GM12872 (cell line): Measurements from ENCODE around the gene GPRC5D.

Experiments
- TF ChIP-seq, protein P1 (sequence below): IDR thresholded peaks from 3 replicates; pipeline ENCODE4 v1.5.1; 2011; ENCODE audit warnings: low read depth, mild to moderate bottlenecking, low read length, moderate library complexity; ENCODE audit not compliant: insufficient read depth

Gene GPRC5D

DNA sequence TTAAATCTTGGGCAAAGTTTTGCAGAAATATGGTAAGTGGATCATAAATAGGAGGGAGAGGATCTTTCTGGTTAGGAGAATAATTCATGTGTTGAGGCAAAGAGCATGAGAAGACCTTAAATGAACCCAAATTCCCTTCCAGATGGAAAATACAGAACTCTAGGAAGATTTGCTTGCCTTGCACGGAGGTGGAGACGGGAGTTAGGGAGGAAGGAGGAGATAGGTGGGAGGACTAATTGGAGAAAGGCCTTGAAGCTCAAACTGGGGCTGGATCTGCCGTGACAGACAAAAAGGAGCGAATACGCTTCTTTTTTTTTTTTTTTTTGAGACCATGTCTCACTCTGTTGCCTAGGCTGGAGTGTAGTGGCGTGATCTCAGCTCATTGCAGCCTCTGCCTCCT is 54.7 kb downstream of the GPRC5D start:
- TF ChIP-seq, protein P1, sequence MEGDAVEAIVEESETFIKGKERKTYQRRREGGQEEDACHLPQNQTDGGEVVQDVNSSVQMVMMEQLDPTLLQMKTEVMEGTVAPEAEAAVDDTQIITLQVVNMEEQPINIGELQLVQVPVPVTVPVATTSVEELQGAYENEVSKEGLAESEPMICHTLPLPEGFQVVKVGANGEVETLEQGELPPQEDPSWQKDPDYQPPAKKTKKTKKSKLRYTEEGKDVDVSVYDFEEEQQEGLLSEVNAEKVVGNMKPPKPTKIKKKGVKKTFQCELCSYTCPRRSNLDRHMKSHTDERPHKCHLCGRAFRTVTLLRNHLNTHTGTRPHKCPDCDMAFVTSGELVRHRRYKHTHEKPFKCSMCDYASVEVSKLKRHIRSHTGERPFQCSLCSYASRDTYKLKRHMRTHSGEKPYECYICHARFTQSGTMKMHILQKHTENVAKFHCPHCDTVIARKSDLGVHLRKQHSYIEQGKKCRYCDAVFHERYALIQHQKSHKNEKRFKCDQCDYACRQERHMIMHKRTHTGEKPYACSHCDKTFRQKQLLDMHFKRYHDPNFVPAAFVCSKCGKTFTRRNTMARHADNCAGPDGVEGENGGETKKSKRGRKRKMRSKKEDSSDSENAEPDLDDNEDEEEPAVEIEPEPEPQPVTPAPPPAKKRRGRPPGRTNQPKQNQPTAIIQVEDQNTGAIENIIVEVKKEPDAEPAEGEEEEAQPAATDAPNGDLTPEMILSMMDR: no peak

DNA sequence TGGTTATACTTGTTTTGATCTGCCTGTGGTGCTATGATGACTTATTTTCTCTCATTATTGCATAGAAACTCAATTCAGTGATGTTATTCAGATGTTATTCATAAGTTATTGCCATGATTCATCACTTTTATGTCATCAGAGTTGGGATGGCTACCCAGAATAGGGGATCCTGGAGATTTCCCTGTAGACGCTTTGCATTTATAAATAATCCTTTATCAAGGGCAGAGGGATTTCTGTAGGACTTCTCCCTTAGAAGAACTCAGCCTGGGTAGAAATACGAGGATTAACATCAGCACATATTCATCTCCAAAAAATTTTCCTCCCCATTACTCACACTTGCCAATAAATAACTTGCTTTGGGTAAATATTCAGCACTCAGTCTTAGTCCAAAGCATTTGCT is 55.7 kb downstream of the GPRC5D start:
- TF ChIP-seq, protein P1: no peak

DNA sequence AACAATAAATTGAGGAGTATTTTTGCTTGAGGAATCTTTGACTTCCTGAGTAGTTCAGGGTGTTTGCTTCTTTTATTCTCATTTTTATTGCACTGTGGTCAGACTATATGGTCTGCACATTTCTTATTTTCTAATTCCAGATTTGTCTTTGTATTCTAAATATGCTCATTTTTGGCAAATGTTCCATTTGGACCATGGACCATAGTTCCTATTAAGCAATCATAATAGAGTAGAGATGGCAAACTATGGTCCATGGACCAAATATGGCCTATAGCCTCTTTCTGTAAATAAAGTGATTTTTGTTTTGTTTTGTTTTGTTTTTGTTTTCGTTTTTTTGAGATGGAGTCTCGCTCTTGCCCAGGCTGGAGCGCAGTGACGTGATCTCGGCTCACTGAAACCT is 58.5 kb downstream of the GPRC5D start:
- TF ChIP-seq, protein P1: no peak

DNA sequence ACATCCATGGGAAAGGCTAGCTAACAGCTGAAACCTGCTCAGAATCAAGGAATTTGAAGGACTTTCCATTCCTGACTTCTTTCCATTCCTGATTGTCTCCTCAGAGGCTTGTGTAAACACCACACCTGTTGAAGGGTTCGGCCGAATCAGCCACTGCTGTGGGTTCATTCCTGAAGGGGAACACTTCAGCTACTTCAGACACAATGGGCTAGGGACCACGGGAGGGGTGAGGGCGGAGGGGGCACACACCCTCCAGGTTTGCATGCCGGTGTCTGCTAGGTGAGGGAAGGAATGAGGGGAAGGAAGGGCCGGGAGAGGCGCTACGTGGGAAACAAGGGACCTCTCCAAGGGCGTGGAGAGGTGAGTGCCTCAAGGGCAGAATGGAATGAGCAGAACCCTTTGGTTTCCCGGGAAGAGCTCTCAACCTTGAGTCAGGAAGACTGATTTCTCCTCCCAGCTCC is 59.3 kb downstream of the GPRC5D start:
- TF ChIP-seq, protein P1: no peak

DNA sequence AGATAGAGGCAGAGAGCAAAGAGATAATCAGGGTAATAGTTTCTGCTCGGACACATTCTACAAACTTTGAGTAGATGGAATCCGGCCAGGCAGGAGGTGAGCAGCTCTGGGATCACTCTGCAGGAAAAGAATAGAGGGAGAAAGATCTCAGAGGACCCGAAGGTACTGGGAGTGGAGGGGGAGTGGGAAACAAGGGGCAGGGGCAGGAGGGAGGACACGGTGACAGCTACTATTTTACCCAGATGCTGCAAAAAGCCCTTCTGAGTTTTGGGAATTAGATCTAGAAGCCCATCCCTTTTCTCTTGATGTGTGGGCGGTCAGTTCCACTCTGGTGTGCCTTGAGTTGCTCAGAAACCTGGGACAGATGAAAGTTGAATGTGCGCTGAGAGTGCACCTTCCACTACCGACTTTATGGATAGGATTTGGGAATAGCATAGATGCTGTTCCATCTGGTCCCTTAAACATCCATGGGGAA is 60.1 kb downstream of the GPRC5D start:
- TF ChIP-seq, protein P1: no peak

DNA sequence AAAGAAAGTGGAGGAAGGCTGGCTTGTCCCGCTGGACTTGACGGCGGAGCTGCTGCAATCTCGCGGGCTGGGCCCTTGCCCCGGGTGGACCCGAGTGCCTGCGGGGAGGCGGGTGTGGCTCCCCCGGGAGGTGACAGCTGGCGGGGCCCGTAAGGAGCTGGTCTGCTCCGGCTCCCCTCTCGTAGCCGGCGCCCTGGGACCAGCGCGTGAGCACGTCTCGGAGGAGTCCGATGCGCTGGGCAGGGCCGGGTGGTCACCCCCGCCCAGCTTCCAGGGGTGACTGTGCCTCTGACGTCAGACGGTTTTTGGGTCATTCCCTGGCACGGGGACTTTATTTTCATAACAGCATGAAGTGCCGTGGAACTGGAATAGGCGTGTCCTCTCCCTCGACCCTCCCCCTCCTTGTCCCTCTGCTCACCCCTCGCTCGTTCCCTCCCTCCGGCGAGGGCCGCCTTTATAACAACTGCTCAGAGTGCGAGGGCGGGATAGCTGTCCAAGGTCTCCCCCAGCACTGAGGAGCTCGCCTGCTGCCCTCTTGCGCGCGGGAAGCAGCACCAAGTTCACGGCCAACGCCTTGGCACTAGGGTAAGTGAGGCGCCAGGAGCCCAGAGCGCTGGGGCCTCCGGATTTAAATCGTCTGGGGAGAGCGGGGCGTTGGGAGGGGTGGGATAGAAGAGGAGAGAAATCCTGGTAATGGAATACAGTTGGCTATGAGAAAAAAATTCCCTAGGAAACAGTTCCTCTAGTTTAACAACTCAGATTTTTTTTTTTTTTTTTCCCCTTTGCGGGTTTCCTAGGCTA is 60.7 kb downstream of the GPRC5D start, which contains the start of gene GPRC5A:
Gene GPRC5A (plus strand): TSS at position 483 of the 801 bp plus-strand sequence. CDS start 16,688 bp downstream, outside the sequence.
- TF ChIP-seq, protein P1: no peak
